HG02623 (cell line): ENCODE measurements around the gene JHY.

ENCODE experiments used
- ATAC-seq: cut with Tn5 transposase; IDR thresholded peaks from one replicate; pipeline ENCODE4 v1.9.1; 2021; ENCODE audit warnings: moderate library complexity; ENCODE audit not compliant: unreplicated experiment

The JHY gene

DNA sequence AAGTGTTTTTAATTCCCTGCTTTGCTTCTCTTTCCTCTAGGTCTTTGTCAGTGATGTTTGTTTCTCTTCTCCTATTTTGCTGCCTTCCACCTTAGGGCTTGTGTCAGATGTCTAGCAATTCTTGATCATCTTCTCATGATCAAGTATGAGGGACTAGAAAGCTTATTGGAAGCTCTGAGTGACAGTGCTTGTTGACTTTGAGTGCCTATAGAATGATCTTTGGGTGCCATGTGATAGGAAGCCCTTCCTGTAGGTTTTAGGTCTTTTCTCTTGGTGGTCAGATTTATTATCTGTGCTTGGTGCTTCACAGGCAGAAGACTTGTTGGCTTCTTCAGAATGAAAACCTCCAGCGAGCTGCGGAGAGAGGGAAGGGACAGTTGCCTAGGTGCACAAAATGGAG is 56.0 kb downstream of the JHY start:
- ATAC-seq, result no peak

- no peak for ATAC-seq
Measured at GRCh38 chr11:122951211-122951610, 68.7 kb downstream of the JHY start.

DNA sequence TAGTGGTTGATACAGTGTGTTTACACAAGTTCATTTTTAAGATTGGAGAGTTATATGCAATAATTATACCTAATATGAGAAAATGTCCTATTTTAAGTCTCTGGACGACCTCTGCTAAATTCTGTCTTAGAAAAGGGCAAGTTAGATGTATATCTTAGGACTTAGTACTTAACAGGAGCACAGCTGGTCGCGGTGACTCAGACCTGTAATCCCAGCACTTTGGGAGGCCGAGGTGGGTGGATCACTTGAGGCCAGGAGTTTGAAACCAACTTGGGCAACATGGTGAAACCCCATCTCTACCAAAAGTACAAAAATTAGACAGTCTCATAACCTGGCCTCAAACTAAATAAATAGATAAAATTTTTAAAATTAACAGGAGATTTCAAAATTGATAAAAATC is 71.9 kb downstream of the JHY start:
- no peak for ATAC-seq

- no peak for ATAC-seq
Measured at GRCh38 chr11:122963961-122964360, 81.4 kb downstream of the JHY start.

GRCh38 chr11:122976061-122976733 is 93.6 kb downstream of the JHY start:
- no peak for ATAC-seq

DNA sequence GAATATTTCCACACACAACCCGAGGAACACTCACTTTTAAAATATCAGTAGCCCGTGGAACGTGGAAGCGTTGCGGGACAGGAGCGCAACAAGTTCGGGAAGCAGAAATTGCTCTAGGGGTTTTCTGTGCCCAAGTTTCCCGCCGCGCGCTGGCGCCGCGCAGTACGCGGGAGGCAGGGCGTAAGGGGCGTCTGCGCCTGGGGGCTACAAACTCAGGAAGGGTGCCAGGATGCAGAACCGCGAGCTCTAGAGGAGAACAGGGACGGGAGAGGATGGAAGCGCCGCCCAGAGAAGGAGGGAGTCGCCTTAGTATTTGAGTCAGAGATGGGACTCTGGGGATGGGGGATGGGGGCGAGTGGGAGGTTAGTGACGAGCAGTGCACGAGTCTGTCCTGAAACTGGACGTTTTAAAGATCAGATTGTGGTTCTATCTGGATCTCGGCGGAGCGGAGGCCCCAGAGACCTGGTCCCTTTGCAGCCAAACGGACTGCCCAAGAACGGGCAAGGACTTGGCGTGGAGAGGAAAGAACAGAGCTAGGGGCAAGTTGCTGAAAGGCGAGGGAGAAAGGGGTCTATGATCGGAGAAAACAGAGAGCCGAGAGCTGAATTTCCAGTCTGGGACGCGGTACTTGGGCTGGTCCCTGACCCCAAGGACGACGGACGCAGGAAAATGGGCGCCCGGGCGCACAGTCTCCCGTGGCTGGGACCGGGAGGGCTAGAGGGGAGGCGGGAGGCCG is 94.3 kb downstream of the JHY start:
- no peak for ATAC-seq

DNA sequence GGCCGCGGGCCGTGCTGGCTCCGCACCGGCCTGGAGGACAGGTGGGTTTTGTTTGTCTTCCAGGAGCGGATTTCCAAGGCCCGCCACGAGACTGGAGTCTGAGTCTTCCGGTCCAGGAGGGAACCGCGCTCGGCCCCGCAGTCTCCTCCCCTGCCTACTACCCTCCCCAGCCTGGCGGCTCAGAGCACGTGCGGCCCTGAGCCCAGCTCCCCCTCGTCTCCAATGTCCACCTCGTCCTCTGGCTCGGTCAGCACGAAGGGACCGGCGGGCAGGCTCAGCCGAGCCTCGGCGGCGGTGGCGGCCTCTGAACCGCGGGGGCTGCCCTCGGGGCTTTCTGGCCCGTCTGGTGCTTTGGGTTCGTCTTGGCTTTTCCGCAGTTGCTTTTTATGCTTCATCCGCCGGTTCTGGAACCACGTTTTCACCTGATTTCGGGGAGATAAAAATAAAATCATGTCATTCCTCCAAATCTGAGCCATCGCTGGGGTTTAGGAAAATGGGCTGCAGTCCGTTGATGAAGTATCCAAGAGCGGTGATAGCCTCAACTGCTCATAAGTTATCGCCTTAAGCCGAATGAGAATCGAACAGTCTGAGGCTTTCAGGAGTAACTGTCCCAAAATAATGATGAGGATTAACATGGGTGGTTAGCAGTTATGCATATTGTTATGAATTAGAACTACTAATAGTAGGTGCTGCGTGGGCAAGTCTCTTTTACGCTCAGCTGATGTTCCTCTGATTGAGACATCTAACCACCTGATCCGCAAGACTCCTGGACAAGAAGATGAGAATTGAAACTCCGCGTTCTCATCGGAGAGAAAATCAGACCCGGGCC is 95.1 kb downstream of the JHY start:
- no peak for ATAC-seq

- no peak for ATAC-seq
Measured at GRCh38 chr11:122978299-122978620, 95.7 kb downstream of the JHY start.

DNA sequence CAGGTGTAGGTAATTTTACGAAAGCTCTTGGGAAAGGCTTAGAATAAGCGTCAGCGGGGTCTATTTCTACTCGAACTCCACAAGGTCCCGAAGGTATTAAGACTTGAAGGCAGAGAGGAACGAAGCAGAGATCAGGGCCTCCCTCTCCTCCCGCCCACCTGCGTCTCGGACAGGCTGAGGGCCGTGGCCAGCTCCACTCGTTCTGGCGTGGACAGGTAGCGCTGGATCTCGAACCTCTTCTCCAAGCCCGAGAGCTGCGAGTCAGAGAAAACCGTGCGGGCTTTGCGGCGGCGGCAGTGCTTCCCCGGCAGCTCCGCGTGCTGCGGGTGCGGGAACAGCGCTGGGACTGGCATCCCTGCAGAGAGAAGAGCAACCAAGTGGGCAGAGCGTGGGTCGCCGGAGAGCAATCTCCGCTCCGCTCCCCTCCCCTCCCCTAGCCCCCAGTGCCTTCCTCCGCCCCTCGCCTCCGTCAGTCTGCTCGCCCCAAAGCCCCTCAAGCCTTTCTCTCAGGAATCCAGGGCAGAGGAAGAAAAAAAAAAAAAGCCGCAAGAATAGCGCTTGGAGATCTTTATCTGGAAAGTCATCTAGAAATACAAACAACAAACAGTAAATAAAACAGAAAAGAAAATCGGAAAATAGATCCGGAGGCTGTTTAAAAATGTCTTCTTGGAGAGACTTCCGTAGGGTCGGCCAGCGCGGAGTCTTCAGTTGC is 96.7 kb downstream of the JHY start:
- no peak for ATAC-seq

DNA sequence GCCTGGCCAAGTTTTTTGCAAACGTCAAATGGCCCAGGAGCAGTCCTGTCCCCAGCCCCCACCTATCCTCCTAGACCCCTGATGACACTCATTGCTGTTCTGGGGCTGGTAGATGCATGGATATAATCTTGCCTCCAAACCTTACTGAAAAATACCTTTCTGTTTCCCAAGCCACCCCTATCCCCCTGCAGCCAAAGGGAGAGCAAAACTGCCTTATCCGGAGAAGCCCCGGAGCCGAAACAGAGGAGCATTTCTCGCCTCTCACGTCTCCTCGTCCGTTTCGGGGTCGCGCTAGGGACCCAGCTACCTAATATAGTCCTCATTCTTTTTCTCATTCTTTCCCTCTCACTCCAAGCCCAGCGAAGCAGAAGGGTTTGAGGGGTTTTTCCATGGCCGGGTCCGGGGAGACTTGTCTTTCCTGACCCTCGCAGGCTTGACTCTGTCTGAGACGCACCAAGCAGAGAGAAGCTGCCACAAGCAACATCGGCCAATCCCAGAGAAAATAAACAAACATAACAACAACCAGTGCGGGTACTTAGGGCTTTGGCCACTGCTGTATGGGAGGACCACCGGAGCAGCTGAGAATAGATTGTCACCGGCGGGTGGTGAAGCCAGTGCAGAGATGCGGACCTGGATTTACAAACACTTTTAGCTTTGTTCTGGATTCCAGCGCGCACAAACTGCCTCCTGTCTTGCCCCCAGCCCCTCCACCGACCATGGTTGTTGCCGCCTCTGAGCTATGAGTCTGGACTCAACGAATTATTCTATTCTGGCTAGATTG is 97.4 kb downstream of the JHY start:
- ATAC-seq, result no peak

- ATAC-seq, result no peak
Measured at GRCh38 chr11:122981388-122982264, 99.1 kb downstream of the JHY start, which contains the start of gene BSX. TSS of gene BSX (minus strand) at chr11:122981834. CDS start at chr11:122981671, 163 bp downstream.

DNA sequence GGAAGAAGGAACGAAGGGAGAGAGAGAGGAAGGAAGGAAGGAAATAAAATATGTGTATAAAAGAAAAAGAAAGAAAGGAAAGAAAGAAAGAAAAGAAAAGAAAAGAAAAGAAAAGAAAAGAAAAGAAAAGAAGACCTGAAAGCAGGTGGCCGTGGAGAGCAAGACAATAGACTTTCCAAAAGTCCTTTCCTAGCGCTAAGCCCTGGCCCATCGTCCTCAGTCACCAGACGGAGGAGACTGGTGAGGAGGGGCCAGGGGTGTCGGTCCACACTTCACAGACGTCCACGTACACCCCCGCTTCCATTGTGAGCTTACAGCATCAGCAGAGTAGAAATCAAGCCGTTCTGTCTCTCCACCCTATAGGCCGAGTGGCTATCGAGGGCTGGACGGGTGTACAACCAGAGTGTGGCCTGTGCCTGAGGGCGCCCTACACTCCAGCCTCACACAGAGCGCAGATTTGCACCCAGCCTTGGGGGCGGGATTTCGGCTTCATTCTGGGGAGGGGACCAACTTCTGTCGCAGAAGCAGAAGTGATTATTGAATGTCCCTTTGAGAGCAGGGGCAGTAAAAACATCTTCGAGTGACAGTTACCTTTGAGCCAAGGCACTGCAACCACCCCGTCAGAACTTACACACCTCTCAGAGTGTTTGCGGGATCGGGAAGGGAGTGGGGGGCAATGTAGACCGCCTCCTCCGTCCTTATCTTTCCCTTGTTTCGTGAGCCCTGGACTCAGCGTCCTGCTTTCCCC is 101.1 kb downstream of the JHY start:
- ATAC-seq, result no peak

DNA sequence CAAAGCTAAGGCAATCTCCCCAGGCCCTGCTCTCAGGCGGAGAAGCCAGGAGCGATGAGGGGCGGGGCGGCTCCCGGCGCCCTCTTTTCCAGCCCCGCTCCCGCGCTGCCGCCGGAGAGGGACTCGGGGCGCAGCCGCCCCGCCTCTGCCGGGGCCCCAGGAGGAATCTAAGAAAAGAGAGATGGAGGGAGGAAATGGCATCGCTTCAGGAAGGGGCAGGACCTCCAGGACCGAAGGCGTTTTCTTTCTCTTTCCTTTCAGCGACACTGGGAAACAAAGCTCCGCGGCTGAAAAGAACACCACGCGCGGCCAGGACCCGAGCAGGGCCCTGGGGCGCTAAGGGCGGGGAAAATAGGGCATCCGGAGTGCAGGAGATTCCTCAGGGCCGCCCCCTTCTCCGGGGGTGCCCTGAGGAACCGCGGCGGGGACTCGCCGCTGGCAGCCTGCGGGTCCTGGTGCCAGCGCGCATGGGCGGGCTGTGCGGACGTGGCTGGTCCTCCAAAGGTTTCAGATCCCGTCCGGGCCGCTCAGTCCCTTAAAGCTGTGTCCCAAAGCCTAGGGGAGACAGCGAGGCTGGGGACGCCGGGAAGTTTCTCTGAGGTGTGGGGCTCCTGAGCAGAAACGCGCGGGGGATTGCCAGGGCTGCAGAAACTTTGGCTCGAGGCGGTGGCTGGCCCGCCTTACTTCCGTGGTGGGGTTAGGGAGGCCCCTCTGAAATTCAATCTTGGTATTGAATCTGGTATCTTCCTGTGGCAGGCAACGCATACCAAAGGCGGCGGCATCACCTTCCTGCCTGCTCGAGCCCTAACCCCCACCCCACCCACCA is 101.8 kb downstream of the JHY start:
- ATAC-seq, result no peak

DNA sequence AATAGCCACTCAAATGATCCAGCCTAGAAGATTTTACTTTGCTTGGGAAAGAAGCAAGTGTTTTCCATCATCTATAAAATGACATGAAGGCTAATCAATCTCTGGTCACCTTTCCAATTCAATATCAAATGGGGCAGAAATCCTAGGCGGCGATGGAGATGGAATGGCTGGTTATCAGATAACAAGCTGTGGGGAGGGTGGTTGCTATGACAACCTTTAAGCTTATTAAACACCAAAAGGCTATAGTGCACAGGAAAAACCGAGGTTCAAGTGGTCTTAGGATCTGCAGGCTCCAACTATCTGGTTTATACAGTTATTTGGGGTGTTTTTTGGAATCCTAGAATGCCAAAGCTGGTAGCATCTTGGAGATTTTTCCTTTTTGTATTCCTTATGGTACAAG is 113.0 kb downstream of the JHY start:
- ATAC-seq, result no peak

DNA sequence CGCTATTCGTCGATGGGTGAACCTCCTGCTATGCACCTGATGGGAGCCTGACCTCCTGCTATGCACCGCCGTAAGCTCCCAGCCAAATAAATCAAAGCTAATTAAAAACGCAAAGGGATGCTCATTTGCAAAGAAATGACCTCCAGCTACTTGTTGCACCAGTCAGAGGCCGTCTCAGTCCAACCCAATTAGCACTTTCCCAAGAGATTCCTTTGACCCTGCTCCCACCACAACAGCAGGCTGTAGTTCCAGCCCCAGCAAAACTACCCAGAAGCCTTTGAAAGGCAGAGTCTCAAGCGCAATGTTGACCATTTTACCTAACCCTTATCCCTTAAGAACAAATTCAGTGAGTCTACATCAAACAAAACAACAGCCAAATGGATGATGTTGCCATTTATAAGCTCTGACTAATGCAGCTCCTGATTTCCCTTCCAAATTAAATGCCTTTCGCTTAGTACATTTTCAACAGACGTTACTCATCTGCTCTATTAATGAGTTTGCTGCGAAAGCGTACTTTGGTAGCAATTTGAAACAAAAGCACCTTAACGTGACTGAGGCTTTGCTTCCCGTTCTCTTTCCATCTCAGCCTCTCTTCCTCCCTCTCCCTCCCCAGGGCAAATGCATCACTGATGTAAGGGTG is 116.3 kb downstream of the JHY start:
- no peak for ATAC-seq

DNA sequence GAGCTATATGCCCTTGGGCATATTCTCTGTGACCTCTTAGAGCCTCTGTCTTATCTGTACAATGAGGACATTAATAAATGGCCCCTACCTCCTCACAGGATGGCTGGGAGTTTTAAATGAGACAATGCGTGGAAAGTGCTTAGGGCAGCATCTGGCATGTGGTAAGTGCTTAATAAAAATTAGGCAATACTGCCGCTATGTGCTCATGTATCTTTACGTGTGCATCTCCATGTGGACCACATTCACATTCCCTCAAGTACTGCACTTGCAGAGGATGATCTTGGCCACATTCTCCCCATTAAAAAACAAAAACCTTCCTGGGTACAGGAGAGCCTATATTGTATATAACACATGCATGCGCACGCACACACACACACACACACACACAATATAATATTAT is 118.2 kb downstream of the JHY start:
- no peak for ATAC-seq

DNA sequence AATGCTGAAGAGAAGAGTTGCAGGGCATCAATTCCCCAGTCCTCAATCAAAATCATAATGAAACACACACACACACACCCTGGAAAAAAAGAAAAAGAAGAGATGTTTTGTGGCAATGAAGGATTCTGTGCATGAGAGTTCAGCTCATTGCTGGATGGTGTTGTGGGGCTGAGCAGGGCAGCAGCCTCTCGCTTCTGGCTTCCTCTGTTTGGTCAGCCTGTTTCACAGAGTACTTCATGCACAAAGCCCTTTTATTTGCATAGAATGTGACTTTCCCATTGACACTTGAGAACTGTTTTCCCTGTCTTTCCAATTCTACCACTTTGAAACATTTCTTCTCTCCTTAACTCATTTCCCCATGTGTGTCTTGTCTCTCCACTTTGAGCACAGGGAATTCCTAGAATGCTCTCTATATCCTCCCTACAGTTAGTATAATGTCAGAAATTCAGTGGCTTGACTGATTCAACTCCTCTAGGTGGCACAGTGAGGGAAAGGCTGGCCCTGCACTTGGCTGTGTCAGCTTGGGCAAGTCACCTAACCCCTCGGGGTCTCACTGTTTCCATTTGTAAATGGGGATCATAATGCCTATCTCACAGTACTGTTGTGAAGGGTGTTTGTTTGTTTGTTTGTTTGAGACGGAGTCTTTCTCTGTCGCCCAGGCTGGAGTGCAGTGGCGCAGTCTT is 124.4 kb downstream of the JHY start:
- no peak for ATAC-seq
